GM21515 (cell line): ENCODE measurements around the gene PRODH2.

ENCODE experiments used
- ATAC-seq: cut with Tn5 transposase; IDR thresholded peaks from one replicate; pipeline ENCODE4 v1.9.1; 2021; ENCODE audit not compliant: unreplicated experiment

The PRODH2 gene

DNA sequence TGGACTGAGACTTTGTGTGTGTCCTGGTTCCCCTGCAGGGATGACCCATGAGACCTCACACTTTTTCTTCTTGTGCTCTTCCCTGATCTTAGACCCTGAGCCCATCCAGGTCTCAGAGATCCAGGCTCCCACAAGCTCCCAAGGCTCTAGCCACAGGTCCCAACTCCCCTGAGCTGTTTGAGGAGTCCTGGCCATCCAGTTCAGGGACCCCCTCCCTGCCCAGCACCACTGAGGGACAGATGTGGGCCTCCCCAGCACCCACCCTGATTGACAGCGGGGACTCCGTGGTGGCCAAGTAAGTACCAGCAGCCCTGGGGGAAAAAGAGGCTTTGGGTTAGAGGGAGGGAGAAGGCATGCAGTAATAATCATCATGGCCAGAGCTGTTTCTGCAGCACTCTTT is 52.9 kb downstream of the PRODH2 start:
- no peak for ATAC-seq

DNA sequence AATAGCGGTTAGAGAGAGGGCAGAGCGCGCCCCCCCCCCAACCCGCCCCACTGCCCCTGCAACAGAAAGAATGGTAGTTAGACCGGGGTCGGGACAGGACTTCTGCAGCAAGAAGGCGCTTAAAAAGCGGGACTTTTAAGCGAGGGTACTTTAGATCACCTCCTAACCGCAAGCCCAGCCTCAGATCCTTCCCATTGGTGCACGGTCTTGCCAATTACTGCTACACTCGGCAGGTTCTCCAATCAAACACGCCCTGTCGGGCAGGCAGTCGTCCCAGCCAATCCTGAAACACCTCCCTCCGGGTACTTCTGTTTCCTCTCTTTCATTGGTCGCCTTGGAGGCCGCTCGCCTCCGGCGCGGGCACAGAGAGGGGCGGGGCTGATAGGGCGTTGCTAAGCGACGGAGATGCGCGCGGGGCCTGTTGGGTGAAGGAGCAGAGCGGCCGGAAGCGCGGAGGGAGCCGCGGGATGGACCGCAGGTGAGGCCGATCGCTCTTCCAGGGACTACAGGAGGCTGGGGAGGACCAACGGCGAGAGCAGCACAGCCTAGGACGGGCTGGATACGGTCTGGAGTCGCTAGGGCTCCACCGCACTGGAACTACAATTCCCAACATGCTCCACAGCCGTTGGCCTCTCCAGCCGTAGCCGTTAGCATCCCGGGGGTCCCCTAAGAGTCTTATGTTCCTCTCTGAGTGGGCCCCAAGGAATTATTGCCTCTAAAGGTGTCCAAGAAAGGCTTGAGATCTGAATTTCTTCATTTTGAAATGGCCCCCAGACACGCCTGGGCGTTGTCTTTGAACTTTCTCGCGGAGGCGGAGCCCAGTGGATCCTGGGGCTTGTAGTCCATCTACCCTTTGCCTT is 54.7 kb downstream of the PRODH2 start, which contains the start of gene PROSER3:
TSS of gene PROSER3 (plus strand) at position 428 of the 860 bp plus-strand sequence. CDS start at position 468, 40 bp downstream.
- peak; percentile 91 for ATAC-seq

DNA sequence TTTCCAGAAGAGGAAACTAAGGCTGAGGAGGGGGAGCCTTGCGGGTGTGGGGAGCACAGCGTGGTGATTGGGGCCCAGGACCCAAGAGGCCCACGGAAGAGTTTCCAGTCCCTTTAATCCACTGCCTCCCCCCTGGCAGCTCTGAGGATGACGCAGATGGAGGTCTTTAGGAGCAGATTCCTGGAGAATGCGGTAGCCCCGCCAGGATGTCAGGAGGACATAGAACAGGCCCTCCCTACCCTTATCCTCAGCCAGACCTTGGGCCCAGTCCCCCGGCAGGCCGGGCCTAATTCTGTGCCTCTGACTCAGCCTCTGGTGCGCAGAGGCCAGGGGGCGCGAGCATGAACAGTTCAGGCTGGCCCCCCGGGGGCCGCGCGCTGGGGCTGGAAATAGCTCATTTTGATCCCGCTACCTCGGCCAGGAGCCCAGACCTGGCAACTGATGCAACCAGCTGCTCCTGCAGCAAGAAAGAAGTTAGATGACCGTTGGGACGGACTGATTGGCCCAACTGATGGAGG is 55.4 kb downstream of the PRODH2 start:
- ATAC-seq: no peak

DNA sequence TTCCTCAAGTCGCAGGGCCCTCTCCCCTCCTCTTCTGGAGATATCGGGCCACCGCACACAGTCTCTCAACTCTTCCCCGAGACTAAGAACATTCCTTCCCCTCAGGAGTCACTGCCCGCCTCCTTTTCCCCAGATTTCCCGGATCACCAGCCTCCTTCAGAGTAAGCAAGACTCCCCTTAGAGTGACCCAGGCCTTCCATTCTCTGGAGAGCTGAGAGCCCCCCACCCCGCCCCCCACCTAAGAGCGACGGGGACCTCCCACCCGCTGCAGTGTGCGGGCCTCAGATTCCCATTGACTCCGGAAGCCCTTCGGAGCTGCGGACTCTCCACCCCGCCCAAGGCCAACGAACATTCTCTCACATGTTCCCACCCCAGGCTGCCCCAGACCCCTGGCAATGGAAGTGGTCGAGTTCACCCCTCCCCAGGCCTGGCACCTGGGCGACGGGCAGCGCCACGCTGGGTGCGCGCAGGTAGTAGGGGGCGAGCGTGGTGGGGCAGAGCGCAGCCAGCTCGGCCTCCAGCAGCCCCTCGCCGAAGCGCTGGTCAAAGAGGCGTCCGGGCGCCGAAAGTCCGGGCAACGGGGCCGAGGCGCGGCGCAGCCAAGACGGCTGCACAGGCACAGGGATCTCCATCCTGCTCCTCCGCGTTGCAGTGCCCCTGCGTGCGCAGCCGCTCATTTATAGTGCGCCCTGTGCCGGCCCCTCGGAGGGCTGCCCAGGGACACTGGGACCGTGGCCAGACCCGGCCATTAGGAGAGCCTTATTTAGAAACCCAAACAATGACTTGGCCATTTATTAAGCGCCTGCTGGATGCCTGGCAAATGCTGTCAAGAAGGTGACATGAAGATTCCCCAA is 56.0 kb downstream of the PRODH2 start, which contains the start of gene HSPB6:
TSS of gene HSPB6 (minus strand) at position 653 of the 854 bp plus-strand sequence. CDS start at position 632, 21 bp downstream.
- no peak for ATAC-seq

DNA sequence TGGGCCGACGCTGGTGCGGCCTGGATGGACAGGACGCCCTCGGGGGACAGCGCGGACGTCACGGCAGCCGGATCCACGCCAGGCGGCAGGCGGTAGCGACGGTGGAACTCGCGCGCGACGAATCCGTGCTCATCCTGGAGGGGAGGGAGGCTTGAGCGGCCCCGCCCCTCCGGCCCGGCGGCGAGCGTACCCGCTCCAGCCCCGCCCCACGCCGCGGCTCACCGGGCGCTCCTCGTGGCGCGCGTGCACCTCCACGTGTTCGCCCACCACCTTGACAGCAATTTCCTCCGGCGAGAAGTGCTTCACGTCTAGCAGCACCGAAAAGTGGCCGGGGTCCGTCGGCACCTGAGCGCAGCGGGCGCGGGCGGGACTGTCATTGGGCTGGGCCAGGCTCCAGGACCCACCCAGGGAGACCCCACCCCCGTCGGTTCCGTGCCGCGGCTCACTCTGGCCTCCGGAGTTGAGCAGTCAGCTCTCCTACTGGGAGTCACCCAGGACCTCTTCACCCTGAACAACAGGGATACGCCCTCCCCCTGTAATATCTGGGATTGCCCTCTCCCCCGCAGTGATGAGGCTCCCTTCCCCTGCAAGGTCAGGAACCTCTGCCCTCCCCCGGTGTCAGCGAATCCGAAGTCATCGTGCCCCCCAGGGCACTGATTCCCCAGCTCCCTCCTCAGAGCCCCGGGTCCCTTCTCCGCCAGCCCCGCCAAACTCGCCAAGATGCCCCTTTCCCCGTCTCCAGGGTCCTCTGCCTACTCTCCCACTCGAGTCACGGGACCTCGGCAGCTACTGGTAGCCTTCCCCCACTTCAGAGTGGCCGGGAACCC is 56.9 kb downstream of the PRODH2 start:
- ATAC-seq: no peak

DNA sequence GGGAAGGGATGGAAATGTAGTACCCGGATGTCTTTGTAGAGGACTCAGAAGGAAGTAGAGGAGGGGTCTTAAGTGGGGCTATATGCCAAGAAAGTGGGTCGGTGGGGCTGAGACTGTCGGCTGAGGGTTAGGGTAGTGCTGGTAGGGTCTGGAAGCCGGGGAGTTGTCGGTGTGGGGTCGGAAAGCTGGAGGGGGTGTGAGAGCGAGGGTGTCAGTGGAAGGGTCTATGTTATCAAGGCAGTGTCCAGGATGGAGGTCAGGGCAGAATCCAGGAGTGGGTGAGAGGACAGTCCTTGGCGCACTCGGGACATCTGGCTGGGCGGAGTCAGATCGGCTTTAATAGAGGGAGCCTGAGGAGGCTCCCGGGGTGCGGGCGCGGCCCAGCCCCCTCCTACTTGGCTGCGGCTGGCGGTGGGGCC is 57.5 kb downstream of the PRODH2 start:
- ATAC-seq: no peak

DNA sequence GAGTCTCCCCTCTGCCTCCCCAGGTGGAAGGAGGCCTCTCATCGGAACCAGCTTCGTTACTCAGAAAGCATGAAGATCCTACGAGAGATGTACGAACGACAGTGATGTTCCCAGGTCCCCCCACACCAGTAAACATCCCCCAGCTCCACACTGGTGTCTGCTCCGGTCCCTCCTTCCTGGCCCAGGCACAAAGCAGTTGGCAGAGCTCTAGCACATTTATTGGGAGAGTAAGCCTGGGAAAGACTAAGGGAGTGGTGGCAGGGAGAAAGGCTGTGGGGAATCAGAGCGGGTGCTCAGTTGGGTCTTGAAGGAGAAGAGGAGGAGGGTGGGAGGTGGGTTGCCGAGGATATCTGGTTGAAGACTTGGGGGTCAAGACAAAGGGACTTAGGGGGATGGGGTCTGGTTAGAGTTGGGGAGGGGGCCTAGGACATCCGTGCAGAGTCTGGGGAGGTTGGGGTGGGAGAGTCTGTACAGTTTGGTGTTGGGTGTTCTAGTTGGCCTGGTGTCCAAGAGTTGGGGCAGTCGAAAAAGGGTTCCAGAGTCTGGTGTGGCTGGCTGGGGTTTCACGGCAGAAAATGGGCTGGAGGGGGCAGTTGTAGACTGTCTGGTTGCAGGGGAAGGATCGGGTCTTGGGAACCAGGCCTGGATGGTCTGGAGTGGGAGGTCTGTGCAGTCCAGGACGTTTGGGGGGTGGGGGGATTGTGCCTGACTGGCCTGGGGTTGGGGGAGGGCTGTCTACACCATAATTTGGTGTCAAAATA is 58.1 kb downstream of the PRODH2 start:
- no peak for ATAC-seq

DNA sequence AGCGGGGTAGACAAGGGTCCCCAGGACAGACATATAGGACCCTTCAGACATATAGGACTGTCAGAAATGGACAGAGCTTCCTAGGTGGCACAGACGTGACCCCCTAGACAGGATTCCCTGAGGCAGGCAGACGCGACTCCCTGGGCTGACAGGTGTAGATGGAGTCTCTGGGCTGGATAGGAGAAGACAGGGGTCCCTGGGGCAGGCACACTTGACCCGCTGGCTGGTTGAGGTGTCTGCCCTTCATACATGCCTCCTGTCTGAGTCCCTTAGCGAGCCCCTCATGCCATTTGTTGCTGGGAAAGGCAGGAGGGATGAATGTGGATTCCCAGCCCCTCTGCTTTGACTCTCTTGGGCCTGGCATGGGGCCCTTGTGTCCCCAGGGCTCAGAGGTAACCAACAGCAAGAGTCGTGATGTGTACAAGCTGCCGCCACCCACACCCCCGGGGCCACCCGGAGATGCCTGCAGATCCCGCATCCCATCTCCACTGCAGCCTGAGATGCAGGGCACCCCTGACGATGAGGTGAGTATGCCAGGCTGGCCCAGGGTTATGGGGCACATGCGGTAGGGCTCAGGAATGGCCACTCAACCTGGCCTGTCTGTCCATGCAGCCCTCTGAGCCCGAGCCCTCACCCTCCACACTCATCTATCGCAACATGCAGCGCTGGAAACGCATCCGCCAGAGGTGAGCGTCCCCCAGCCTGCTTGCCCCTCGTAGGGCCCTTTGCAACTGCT is 58.8 kb downstream of the PRODH2 start:
- ATAC-seq: no peak

DNA sequence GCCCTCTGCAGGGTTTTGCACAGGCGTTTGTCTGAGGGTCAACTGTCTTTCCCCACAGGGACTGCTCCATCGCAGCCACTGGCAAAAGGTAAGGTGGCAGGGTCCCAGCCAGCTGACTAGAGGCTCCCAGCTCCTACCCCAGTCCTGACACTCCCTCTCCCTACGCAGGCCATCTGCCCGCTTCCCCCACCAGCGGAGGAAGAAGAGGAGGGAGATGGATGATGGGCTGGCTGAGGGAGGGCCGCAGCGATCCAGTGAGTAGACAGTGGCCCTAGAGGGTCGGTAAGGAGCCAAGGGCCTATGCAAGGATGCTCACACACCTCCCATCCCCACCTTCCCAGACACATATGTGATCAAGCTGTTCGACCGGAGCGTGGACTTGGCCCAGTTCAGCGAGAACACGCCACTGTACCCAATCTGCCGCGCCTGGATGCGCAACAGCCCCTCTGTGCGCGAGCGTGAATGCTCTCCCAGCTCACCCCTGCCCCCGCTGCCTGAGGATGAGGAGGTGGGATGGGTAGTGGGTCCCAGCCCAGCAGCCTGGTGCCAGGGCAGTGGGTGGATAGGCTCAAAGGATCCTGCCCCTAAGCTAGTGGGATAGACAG is 59.8 kb downstream of the PRODH2 start:
- ATAC-seq: no peak

DNA sequence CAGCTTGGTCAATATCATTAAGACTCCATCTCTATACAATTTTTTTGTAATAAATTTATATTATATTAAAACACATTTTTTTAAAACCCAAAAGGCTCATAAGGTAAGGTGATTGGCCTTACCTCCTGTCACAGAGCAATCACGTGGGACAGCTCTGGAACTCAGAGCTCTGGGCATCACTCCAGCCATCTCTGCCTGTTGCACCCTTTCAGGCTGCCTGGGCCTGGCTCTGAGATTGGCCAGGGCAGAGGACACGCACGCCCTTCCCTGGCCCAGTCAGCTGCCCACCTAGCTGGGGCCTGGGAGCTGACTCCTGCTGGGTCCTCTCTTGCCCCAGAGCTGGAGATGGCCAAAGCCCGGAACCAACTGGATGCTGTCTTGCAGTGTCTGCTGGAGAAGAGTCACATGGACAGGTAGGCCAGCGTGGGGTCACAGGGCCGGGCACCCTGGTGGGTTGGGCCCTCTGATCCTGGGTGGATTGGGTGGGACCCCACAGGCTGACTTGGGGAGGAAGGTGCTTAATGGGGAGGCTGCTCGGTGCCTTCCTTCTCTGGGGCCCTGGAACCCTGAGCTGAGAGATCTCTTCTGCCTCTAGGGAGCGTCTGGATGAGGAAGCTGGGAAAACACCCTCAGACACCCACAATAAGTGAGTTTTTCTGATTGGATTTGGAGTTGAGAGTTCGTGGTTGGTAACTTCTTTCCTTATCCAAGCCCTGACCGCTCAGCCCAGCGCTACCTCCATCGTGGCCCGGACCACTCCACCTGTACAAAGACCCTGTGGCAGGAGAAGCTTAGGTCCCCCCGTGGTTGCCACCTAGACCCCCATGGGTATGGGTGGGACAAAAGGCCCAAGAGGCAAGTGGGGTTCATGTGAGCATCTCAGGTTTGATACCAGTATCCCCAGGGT is 60.6 kb downstream of the PRODH2 start:
- no peak for ATAC-seq

DNA sequence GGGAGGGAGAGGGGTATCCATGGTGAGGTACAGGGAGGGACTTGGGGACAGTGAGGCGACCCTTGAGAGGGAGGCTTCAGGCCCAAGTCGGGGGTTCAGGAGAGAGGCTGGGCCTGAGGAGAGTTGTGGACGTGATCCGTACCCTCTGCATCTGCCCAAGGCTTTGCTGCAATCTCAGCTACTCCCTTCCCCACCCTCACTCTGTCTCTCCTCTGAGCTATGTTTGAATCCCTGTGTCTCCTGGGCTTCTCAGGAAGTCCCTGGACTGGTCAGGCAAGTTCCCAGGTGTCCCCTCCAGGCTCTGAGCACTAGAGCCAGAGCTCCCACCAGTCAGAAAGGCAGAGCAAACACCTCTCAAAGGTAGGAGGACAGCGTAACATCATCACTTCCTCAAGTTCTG is 62.5 kb downstream of the PRODH2 start:
- ATAC-seq: no peak
